SK-N-SH (cell line): ENCODE results near the gene FAM181A.

Experiments
- CHD2 ChIP-seq: fragments of 150-350 bp; IDR thresholded peaks from 2 replicates; pipeline ENCODE4 v1.6.1; 2018; ENCODE audit warnings: low read length; ENCODE audit not compliant: partially characterized antibody
- CTCF ChIP-seq: fragments of 200-600 bp; sonication (generic); IDR thresholded peaks from 2 replicates; pipeline ENCODE4 v1.6.1; 2017; ENCODE audit warnings: antibody characterized with exemption, mild to moderate bottlenecking, moderate library complexity
- ELF1 ChIP-seq: IDR thresholded peaks from 2 replicates; pipeline ENCODE4 v1.4.0; 2012
- EZH2phosphoT487 ChIP-seq: fragments of 200-600 bp; sonication (generic); IDR thresholded peaks from 2 replicates; pipeline ENCODE4 v1.6.1; 2017; ENCODE audit warnings: low read depth, mixed run types, mild to moderate bottlenecking, antibody characterized with exemption, moderate library complexity, borderline replicate concordance
- FOSL2 ChIP-seq: IDR thresholded peaks from 2 replicates; pipeline ENCODE4 v1.4.0; 2012; ENCODE audit warnings: low read depth, mild to moderate bottlenecking, moderate library complexity, borderline replicate concordance
- FOXM1 ChIP-seq: IDR thresholded peaks from 2 replicates; pipeline ENCODE4 v1.4.0; 2012; ENCODE audit warnings: low read depth, mild to moderate bottlenecking
- JUND ChIP-seq: IDR thresholded peaks from 2 replicates; pipeline ENCODE4 v1.4.0; 2012
- MEF2A ChIP-seq: IDR thresholded peaks from 2 replicates; pipeline ENCODE4 v1.4.0; 2012; ENCODE audit warnings: low read depth, borderline replicate concordance
- POLR2AphosphoS5 ChIP-seq: IDR thresholded peaks from 2 replicates; pipeline ENCODE4 v1.6.1; 2012; ENCODE audit warnings: low read depth, low read length
- REST ChIP-seq: IDR thresholded peaks from 2 replicates; pipeline ENCODE4 v1.6.1; 2012; ENCODE audit warnings: mild to moderate bottlenecking, low read depth, low read length, moderate library complexity
- RFX5 ChIP-seq: IDR thresholded peaks from 2 replicates; pipeline ENCODE4 v1.6.1; 2012; ENCODE audit warnings: mild to moderate bottlenecking, improper control_type of control experiment, low read length
- YY1 ChIP-seq: IDR thresholded peaks from 2 replicates; pipeline ENCODE4 v1.4.0; 2012; ENCODE audit warnings: low read depth, mild to moderate bottlenecking

GRCh38 chr14:93891756-93892504 is 35.2 kb upstream of the FAM181A start:
- TF ChIP-seq REST (no peak), FOXM1 (no peak), RFX5 (no peak), MEF2A (no peak), ELF1 (no peak), CTCF (no peak), FOSL2 (no peak), JUND (no peak), POLR2AphosphoS5 (no peak), CHD2 (no peak), EZH2phosphoT487 (no peak), YY1 (no peak)
